Neural cell (in vitro differentiated cells): Measurements from ENCODE around the gene ZNF460. TPM values are rescaled to one million over a fixed set of nuclear protein-coding genes. Genes with fewer than 3 reads are reported as not detected.

ENCODE experiments used
- H2AFZ ChIP-seq: fragments of 200-600, 300-800 bp; sonication (generic), shearing (Covaris generic); 2 replicates; pipeline ENCODE4 v1.6.0; 2014; ENCODE audit warnings: low read depth, mild to moderate bottlenecking, antibody characterized with exemption, low read length, moderate library complexity
- H3F3A ChIP-seq: fragments of 200-600 bp; shearing (Covaris generic); 2 replicates; pipeline ENCODE4 v1.6.1; 2016; ENCODE audit warnings: mild to moderate bottlenecking, moderate library complexity, mixed read lengths, antibody characterized with exemption, low read length; ENCODE audit not compliant: insufficient read depth, poor library complexity, severe bottlenecking
- H3K27ac ChIP-seq: fragments of 200-600, 300-800 bp; sonication (generic), shearing (Covaris generic); 2 replicates; pipeline ENCODE4 v1.5.1; 2014; ENCODE audit warnings: mild to moderate bottlenecking, low read length, moderate library complexity
- H3K27me3 ChIP-seq: fragments of 300-800, 200-600 bp; sonication (generic), shearing (Covaris generic); 2 replicates; pipeline ENCODE4 v1.6.0; 2014; ENCODE audit warnings: mild to moderate bottlenecking, low read depth, low read length, moderate library complexity; ENCODE audit not compliant: insufficient read depth
- H3K36me3 ChIP-seq: fragments of 300-800, 200-600 bp; sonication (generic), shearing (Covaris generic); 2 replicates; pipeline ENCODE4 v1.5.1; 2014; ENCODE audit warnings: mild to moderate bottlenecking, antibody characterized with exemption, low read length, moderate library complexity; ENCODE audit not compliant: insufficient read depth
- H3K4me2 ChIP-seq: fragments of 300-800, 200-600 bp; sonication (generic), shearing (Covaris generic); 2 replicates; pipeline ENCODE4 v1.6.0; 2014; ENCODE audit warnings: mild to moderate bottlenecking, low read length
- H3K4me3 ChIP-seq: fragments of 300-800, 200-600 bp; sonication (generic), shearing (Covaris generic); 2 replicates; pipeline ENCODE4 v1.5.1; 2014; ENCODE audit warnings: mild to moderate bottlenecking, low read length, moderate library complexity
- H3K79me2 ChIP-seq: fragments of 200-600 bp; shearing (Covaris generic); replicated peaks from 2 replicates; pipeline ENCODE4 v1.6.0; 2014; ENCODE audit warnings: mild to moderate bottlenecking, low read length, moderate library complexity; ENCODE audit not compliant: insufficient read depth
- H3K9ac ChIP-seq: fragments of 300-800, 200-600 bp; sonication (generic), shearing (Covaris generic); 2 replicates; pipeline ENCODE4 v1.6.1; 2016; ENCODE audit warnings: mild to moderate bottlenecking, low read length, mixed read lengths
- H3K9me2 ChIP-seq: fragments of 200-600 bp; shearing (Covaris generic); 2 replicates; pipeline ENCODE4 v1.6.1; 2016; ENCODE audit warnings: mild to moderate bottlenecking, low read length, mixed read lengths; ENCODE audit not compliant: insufficient read depth
- H3K9me3 ChIP-seq: fragments of 200-600, 300-800 bp; sonication (generic), shearing (Covaris generic); 2 replicates; pipeline ENCODE4 v1.6.1; 2016; ENCODE audit warnings: mild to moderate bottlenecking, mixed run types, low read length, moderate library complexity, mixed read lengths
- H4K20me1 ChIP-seq: fragments of 200-600 bp; shearing (Covaris generic); 2 replicates; pipeline ENCODE4 v1.6.1; 2016; ENCODE audit warnings: mild to moderate bottlenecking, mixed run types; ENCODE audit not compliant: insufficient read depth
- CTCF ChIP-seq: fragments of 450-650 bp; IDR thresholded peaks from 2 replicates; pipeline ENCODE4 v1.5.1; 2014; ENCODE audit warnings: antibody characterized with exemption, mild to moderate bottlenecking, moderate library complexity; ENCODE audit not compliant: poor library complexity, severe bottlenecking
- EP300 ChIP-seq: fragments of 450-650 bp; conservative IDR thresholded peaks from 2 replicates; pipeline ENCODE4 v1.6.1; 2014; ENCODE audit warnings: antibody characterized with exemption, mild to moderate bottlenecking, moderate library complexity; ENCODE audit not compliant: poor library complexity, severe bottlenecking
- EZH2 ChIP-seq: fragments of 200-600, 300-800 bp; shearing (Covaris generic), sonication (generic); IDR thresholded peaks from 2 replicates; pipeline ENCODE4 v1.6.1; 2014; ENCODE audit warnings: antibody characterized with exemption, low read length, borderline replicate concordance, mild to moderate bottlenecking; ENCODE audit not compliant: insufficient read depth, poor library complexity, severe bottlenecking
- MXI1 ChIP-seq: fragments of 450-650 bp; conservative IDR thresholded peaks from 2 replicates; pipeline ENCODE4 v1.6.1; 2014; ENCODE audit warnings: antibody characterized with exemption, mild to moderate bottlenecking; ENCODE audit not compliant: poor library complexity, severe bottlenecking
- POLR2AphosphoS5 ChIP-seq: IDR thresholded peaks from 2 replicates; pipeline ENCODE4 v1.6.1; 2012
- RAD21 ChIP-seq: fragments of 450-650 bp; conservative IDR thresholded peaks from 2 replicates; pipeline ENCODE4 v1.6.1; 2014; ENCODE audit warnings: antibody characterized with exemption, mild to moderate bottlenecking, moderate library complexity
- REST ChIP-seq: IDR thresholded peaks from 2 replicates; pipeline ENCODE4 v1.6.1; 2012; ENCODE audit warnings: borderline replicate concordance
- SMC3 ChIP-seq: fragments of 450-650 bp; conservative IDR thresholded peaks from 2 replicates; pipeline ENCODE4 v1.6.1; 2014; ENCODE audit warnings: antibody characterized with exemption, mild to moderate bottlenecking, moderate library complexity; ENCODE audit not compliant: poor library complexity
- TAF1 ChIP-seq: IDR thresholded peaks from 2 replicates; pipeline ENCODE4 v1.6.1; 2012; ENCODE audit warnings: low read depth
- polyA plus RNA-seq: library from polyadenylated mRNA; depleted of rRNA; stranded (reverse); fragments of >200 nt; gene quantifications from 2 replicates; pipeline ENCODE4 v1.2.3, GENCODE V29; 2014

Gene ZNF460
- polyA plus RNA-seq, 1 donor from 2014 or later, result 11.2 TPM

GRCh38 chr19:57320180-57321084 lies 40.1 kb downstream of the ZNF460 start, which contains the start of gene ZNF543:
TSS of gene ZNF543 (plus strand) at chr19:57320472. CDS start at chr19:57320854, 382 bp downstream.
- H3K27ac ChIP-seq, result peak within 1 kb of the TSS; percentile 90
- no peaks in the 10 kb centered on the region for H3K27me3 ChIP-seq
- peak within 1 kb of the TSS; percentile 96 for H3K4me2 ChIP-seq
- H3K9ac ChIP-seq, result peak within 1 kb of the TSS; percentile 99
- peaks cover 34% of the 10 kb centered on the region for H3K79me2 ChIP-seq
- no peaks in the 10 kb centered on the region for H3K9me2 ChIP-seq
- peak within 1 kb of the TSS; percentile 94 for H2AFZ ChIP-seq
- H3K4me3 ChIP-seq, result peak within 1 kb of the TSS; percentile 89
- no peaks in the 10 kb centered on the region for H4K20me1 ChIP-seq
- H3K9me3 ChIP-seq, result no peaks in the 10 kb centered on the region
- no peak for TF ChIP-seq SMC3
- peak; percentile 95 for TF ChIP-seq POLR2AphosphoS5
- TF ChIP-seq RAD21, result no peak
- TF ChIP-seq TAF1, result no peak
- TF ChIP-seq MXI1, result peak; percentile 58
- peak; percentile 16 for TF ChIP-seq CTCF
- peak; percentile 58 for TF ChIP-seq REST
- H3K36me3 ChIP-seq, result no peaks in the 10 kb centered on the region
- no peaks in the 10 kb centered on the region for H3F3A ChIP-seq

- H3K9me2 ChIP-seq, result no peaks in the 10 kb centered on the region
- no peaks in the 10 kb centered on the region for H3F3A ChIP-seq
- H3K27me3 ChIP-seq, result no peaks in the 10 kb centered on the region
- peaks cover 34% of the 10 kb centered on the region for H3K79me2 ChIP-seq
- H3K9me3 ChIP-seq, result no peaks in the 10 kb centered on the region
- TF ChIP-seq MXI1 (no peak), EZH2 (no peak), TAF1 (no peak), RAD21 (no peak), REST (no peak), EP300 (no peak), CTCF (no peak), POLR2AphosphoS5 (no peak), SMC3 (no peak)
- H3K4me2 ChIP-seq, result peak overlapping the region; percentile 96
- peak overlapping the region; percentile 89 for H3K4me3 ChIP-seq
- no peaks in the 10 kb centered on the region for H4K20me1 ChIP-seq
- peak overlapping the region; percentile 90 for H3K27ac ChIP-seq
- H3K9ac ChIP-seq, result peak overlapping the region; percentile 99
- H2AFZ ChIP-seq, result no peak overlapping the region
- no peaks in the 10 kb centered on the region for H3K36me3 ChIP-seq
Measured at GRCh38 chr19:57321116-57321515, 40.8 kb downstream of the ZNF460 start.
